NCI-H2107 (cell line): Measurements from ENCODE around the gene VASN.
"Not testable (repeated sequence)": the region's sequence is repeated elsewhere in the genome, so short reads cannot be mapped to it uniquely, and the experiment has no call there.

ENCODE experiments used
- DNase-seq: peaks from one replicate; lab custom pipeline; 2025; lab: John Stamatoyannopoulos, UW

VASN gene

GRCh38 chr16:4371357-4372000 lies at the start of gene VASN:
Gene VASN, plus strand, starts transcription at chr16:4371848. Its CDS starts 9,030 bp downstream, at chr16:4380878.
- DNase-seq: no peak

DNA sequence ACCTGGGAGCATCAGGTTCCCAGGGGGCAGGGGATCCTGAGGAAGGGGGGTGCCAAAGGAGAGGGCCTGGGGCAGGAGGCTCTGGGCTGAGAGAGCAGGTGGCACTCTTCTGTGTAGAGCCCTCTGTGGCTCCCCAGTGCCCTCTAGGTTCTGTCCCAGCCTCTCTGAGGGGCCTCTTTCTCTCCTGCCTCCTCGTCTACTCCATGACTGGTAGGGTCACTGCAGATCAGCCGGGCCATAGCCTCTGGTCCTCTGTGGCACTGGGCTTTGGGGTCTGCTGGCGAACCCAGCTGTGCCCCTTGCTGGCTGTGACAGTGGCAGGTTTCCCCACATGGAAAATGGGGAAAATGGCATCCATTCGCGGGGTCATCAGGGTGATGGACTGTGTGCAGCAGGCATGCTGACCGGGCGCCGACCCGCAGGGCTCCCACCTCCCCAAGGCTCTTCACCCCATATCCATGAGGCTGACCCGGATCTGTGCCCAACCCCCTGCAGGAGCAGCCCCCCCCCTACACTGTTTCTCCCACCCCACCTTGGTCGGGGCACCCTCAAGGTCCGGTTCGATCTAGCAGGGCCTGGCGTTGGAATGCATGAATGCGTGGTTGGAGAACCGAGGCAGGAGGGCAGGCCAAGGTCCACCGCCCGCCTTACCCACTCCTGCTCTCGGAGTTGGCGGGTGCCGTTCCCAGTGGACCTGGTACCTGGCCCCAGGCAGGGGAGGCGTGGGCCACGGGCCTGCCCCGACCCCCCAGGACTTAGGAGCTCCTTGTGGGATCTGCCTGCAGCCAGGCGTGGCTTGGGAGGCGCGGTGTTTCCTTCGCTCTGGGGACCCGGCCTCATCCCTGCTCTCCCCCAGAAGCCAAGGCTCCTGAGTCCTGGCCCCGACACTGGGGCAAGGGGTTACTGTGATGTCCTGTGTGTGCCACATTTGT lies 49.3 kb upstream of the VASN start:
- DNase-seq: no peak

GRCh38 chr16:4323071-4323844 lies 48.4 kb upstream of the VASN start:
- DNase-seq: no peak

GRCh38 chr16:4323845-4324488 lies 47.7 kb upstream of the VASN start:
- DNase-seq: no peak

DNA sequence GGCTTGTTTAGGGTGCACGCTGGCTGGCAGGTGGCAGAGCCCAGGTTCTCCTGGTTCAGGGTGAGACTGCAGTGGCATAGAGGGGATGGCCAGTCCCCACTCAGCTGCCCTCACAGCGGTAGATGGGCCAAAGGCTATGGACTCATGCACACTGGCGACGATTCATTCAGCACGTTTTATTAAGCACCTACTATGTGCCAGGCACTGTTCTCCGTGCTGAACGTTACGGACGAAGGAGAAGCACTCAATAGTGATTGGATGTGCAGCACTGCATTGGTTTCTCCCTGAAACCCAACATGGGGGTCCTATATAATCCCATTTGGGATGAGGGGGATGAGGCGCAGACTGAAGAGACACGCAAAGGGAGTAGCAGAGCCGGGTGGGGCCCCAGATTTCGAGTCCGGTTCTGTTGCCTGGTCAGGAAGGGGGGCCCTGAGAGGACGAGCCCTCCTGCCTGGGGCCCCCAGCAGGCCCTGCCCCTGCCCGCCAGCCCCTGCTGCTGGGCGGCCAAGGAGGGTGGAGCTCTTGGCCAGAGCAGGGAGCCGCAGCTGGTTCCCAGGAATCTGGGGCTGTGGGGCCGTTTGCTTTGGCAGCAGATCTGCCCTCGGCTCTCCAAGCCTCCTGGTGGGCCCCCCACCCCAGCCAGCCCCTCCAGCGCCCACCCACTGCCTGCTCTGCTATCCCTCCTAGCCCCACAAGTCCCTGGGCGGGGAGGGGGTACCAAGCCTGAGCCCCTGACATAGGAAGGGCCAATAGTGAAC lies 47.0 kb upstream of the VASN start:
- no peak for DNase-seq

GRCh38 chr16:4325253-4325758 lies 46.3 kb upstream of the VASN start:
- no peak for DNase-seq

DNA sequence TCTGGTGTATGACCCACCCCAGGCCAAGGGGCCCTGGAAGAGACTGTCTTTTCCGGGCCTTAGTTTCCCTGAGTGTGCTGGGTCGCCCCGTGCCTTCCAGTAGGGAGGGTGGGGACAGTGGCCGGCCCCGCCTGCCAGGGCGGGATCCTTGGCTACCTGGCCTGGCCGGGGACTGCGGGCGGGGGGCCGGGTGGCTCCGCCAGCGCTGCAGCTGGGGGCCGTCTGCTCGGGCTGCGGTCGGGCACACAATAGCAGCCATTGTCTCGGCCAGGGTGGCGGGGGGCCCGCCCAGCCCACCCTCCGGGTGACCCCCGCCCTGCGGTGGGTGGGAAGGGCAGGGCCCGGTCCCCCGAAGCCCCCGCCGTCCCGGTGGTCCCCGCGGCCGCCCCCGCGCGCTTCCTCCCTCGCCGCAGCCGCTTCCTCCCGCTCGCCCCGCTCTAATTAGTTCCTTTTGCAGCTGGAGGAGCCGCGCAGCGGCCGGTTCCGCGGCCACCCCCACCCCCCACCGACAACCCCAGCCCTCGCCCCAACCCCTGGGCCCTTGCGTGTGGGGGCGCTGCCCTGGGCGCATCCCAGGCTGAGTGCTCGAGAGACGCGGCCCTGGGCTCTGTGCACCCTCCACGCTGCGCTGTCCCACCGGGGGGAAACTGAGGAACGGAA lies 44.1 kb upstream of the VASN start:
- DNase-seq: no peak

DNA sequence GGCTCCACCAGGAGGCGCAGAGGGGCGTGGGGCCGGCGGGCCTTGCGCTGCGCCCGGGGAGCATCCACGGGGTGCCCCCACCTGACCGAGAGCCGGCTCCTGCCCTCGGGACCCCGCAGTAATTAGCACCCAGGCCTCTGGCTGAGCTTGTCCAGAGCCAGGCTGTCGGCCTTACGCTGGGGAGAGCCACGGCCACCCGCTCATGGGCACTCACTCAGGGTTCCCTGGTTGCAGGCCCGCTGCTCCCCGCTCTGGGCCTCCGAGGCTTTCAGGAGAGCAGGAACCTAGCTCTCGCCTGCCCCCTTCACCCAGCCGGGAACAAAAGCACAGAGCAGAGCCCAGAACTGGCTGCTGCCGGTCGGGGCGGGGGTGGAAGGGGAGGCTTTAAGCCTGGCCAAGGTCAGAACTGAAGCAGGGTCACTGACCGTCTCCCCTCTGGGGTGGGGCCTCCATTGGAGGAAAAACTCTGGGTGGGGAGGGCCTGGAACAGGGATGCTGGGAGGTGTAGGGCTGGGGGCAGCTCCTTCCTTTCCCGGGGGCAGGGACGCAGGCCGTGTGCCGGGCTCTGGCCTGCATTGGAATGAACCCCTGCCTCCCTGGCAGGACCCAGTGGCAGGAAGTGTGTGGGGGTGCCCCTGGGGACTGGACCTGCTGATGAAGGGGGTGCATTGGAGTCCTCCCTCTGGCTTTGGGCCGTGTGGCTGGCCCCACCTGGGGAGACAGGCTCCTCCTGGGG lies 43.4 kb upstream of the VASN start:
- peak; percentile 64 for DNase-seq

DNA sequence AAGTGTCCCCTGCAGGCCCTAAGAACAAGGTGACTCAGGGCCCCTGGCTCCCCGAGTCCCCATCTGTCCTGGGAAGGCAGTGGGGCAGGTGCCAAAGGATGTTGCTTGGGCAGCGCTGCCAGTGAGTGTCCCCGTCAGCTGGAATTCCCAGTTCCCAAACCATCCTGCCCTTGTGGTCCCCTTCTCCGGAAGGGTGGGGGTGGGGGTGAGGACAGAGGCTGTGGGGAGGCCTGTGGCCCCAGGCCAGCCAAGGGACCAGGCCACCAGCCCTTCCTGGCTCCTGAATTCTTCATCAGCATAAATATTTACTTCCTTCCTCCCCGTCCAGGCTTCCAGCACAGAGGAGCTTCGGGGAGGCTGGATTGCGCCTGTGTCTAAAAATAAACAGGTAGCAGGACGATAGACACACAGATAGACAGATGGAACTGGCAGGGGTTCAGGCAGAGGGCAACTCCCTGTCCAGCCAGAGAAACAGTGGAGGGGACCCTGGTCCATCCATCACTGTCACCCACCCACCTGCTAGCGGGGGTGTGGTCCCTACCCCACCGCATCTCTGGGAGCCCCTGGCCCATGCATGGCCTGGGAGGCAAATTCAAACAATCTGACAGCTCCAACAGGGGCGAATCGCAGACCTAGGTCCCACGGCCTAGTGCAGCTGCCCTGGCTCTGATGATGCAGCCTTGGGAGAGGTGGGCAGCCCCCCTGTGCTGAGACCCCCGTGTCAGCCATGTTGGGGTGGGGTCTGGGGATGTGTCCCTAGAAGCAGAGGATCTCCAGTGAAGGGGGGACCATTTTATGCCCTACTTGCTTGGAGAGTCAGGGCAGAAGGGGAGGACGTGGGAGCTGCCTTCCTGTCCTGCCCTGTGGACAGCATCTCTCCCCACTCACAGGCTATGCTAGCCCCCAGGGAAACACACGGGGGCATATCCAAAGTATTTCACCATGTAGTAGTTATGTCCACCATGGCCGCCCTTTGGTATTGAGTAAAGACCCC lies 42.6 kb upstream of the VASN start:
- DNase-seq: no peak

GRCh38 chr16:4330277-4330874 lies 41.3 kb upstream of the VASN start:
- DNase-seq: no peak

DNA sequence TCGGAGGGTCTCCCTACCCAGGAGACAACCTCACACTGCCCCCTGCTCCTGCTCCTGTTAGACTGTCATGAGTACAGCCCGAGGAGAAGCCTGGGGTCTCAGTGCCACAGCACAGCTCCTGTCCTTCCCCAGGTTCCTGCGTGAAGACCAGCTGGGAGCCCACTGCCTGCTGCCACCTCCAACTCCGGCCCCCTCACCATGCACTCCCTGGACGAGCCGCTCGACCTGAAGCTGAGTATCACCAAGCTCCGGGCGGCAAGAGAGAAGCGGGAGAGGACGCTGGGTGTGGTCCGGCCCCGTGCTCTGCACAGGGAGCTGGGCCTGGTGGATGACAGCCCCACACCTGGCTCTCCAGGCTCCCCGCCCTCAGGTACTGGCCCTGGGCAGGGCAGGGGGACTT lies 39.6 kb upstream of the VASN start:
- DNase-seq: no peak

- DNase-seq: no peak
Measured at GRCh38 chr16:4332623-4333307, 38.9 kb upstream of the VASN start.

GRCh38 chr16:4333308-4333638 lies 38.4 kb upstream of the VASN start:
- DNase-seq: no peak

GRCh38 chr16:4333714-4334113 lies 37.9 kb upstream of the VASN start:
- not testable (repeated sequence) for DNase-seq

- no peak for DNase-seq
Measured at GRCh38 chr16:4334724-4335495, 36.7 kb upstream of the VASN start.

DNA sequence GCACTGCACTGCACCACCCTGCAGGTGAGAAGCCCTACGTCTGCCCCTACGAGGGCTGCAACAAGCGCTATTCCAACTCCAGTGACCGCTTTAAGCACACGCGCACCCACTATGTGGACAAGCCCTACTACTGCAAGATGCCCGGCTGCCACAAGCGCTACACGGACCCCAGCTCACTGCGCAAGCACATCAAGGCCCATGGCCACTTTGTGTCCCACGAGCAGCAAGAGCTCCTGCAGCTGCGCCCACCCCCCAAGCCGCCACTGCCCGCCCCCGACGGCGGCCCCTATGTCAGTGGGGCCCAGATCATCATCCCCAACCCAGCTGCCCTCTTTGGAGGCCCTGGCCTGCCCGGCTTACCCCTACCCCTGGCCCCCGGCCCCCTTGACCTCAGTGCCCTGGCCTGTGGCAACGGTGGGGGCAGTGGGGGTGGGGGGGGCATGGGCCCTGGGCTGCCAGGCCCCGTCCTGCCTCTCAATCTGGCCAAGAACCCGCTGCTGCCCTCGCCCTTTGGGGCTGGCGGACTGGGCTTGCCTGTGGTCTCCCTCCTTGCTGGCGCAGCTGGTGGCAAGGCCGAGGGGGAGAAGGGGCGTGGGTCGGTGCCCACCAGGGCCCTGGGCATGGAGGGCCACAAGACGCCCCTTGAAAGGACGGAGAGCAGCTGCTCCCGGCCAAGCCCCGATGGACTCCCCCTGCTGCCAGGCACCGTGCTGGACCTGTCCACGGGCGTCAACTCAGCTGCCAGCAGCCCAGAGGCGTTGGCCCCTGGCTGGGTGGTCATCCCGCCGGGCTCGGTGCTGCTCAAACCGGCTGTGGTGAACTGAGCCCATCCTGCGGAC lies 34.7 kb upstream of the VASN start:
- no peak for DNase-seq
